ENCODE results near the gene ADAMTS5. TPM values are rescaled to one million over a fixed set of nuclear protein-coding genes. Genes with fewer than 3 reads are reported as not detected.

Gene ADAMTS5
- total and polyA plus RNA-seq, 9 of the 15 experiments (the other 6 are each of a cell fraction or from before 2014, with no cell fraction given), result not detected

- TF ChIP-seq ZNF174 (CRISPR knock-in tag; IDR thresholded peaks at IDR 0.05), result no peak
- TF ChIP-seq TARDBP (IDR thresholded peaks at IDR 0.05), result no peak
- TF ChIP-seq CHD2 (IDR thresholded peaks at IDR 0.05; ENCODE audit: low read depth, low read length), result no peak
- no peak for TF ChIP-seq SRF (CRISPR knock-in tag; IDR thresholded peaks at IDR 0.05)
- TF ChIP-seq E2F3 (CRISPR knock-in tag; IDR thresholded peaks at IDR 0.05), result no peak
- no peak for TF ChIP-seq TCF7L2 (IDR thresholded peaks at IDR 0.05; ENCODE audit: low read depth, low read length)
Measured at GRCh38 chr21:26935977-26936376, 30.9 kb downstream of the ADAMTS5 start (continued).

GRCh38 chr21:26934383-26934782 is 32.5 kb downstream of the ADAMTS5 start:
- TF ChIP-seq ZBTB34 (CRISPR knock-in tag; IDR thresholded peaks at IDR 0.05) (no peak), ZNF589 (CRISPR knock-in tag; IDR thresholded peaks at IDR 0.05; ENCODE audit: low read depth) (no peak), E2F6 (IDR thresholded peaks at IDR 0.05; ENCODE audit: borderline replicate concordance in 1 of 2, extremely low read depth in 1 of 2, insufficient read depth in 1 of 2, insufficient read length in 1 of 2, low read depth in 1 of 2, low read length in 1 of 2, poor library complexity in 1 of 2, severe bottlenecking in 1 of 2) (no peak)
- Histone ChIP-seq H4K20me1 (replicated peaks; ENCODE audit: control insufficient read depth, insufficient read depth, low read length) (no peaks in the 10 kb centered on the region), H3K9me3 (replicated peaks; ENCODE audit: control insufficient read depth, insufficient read depth, low read depth, low read length) (0 out of 2 replicates have a peak, but pooled peaks cover 2% of the 10 kb centered on the region), H3K9me1 (ENCODE audit: control insufficient read depth, insufficient read depth, low read length) (no peaks in the 10 kb centered on the region), H3K4me1 (replicated peaks in 1 of 2; ENCODE audit: control insufficient read depth in 2 of 2, insufficient read depth in 2 of 2, low read length in 2 of 2) (no peaks in the 10 kb centered on the region), H3K4me3 (no peak overlapping the region), H3K9ac (ENCODE audit: insufficient read depth in 1 of 2, low read depth in 2 of 2, low read length in 2 of 2) (no peak overlapping the region), H3K27me3 (ENCODE audit: control insufficient read depth in 2 of 2, insufficient read depth in 2 of 2, low read length in 2 of 2) (no peaks in the 10 kb centered on the region), H2AFZ (ENCODE audit: low read depth, low read length) (no peak overlapping the region), H3K27ac (ENCODE audit: extremely low read depth, low read depth, low read length) (no peak overlapping the region), H3K36me3 (ENCODE audit: control insufficient read depth, insufficient read depth, low read length) (no peaks in the 10 kb centered on the region), H3K4me2 (ENCODE audit: insufficient read depth, low read length) (no peak overlapping the region), H3K79me2 (ENCODE audit: control insufficient read depth, insufficient read depth, low read length) (no peaks in the 10 kb centered on the region)
- no TSS peak for BruUV-seq (replicated peaks)
- no peak for FAIRE-seq
- no peak for ATAC-seq
- DNase-seq (ENCODE audit: extremely low read depth in 1 of 4, low spot score in 3 of 4), result no peak
- intact Hi-C loops (cut with micrococcal nuclease), result no loop called here
- WGBS (ENCODE audit: insufficient coverage, low coverage, missing lambda C conversion rate), result under 1% methylated on average over 11 of the region's 11 CpGs
- in situ Hi-C loops (cut with MboI), result no loop called here
- POLR2A ChIA-PET, result no interaction called here
- CTCF ChIA-PET (ENCODE audit: low intra/inter-chr PET ratio), result no interaction called here

Data from K562 (cell line).